Pancreas (tissue), 10 donors: Measurements from ENCODE around the gene COL15A1. TPM values are rescaled to one million over a fixed set of nuclear protein-coding genes. Genes with fewer than 3 reads are reported as not detected.

Experiments used
- ATAC-seq, 4 donors: fragments of 200-7000 bp; cut with Tn5 transposase; one replicate each; pipeline versions ENCODE4 v1.8.0 to v1.9.1; 2020; ENCODE audit warnings: mild to moderate bottlenecking in 4 of 4, moderate library complexity in 4 of 4
- DNase-seq, 6 donors: peaks; one replicate each; pipeline ENCODE4 v3.0.0-alpha.2; 2020
- FAIRE-seq: peaks from 2 replicates; lab custom pipeline; 2012; peaks lifted over from hg19 to GRCh38; lab: Jason Lieb, UNC
- H3K27ac ChIP-seq, 4 donors: fragments of 200-600 bp; sonication (generic); 1 replicate in 3 of 4; 2 replicates in 1 of 4; pipeline versions ENCODE4 v1.5.0 to v1.8.0; 2020
- H3K27me3 ChIP-seq, 4 donors: fragments of 200-600 bp; one replicate each; pipeline ENCODE4 v1.8.0; 2021
- H3K36me3 ChIP-seq, 3 donors: fragments of 200-600 bp; sonication (generic) in 1 of 3; one replicate each; pipeline versions ENCODE4 v1.5.0 to v1.8.0; 2020 to 2021
- H3K4me1 ChIP-seq, 3 donors: fragments of 200-600 bp; one replicate each; pipeline ENCODE4 v1.8.0; 2021
- H3K4me3 ChIP-seq, 4 donors: fragments of 200-600 bp; sonication (generic) in 2 of 4; one replicate each; pipeline versions ENCODE4 v1.5.0 to v1.8.0; 2020 to 2021
- H3K9me3 ChIP-seq, 4 donors: fragments of 200-600 bp; one replicate each; pipeline ENCODE4 v1.8.0; 2021
- WGBS, 2 donors: extraction: QIAGEN DNeasy Blood & Tissue Kit; methylation state at CpG; one replicate each; pipeline ENCODE4 v1.1.7; 2013; 5-methylcytosine and 5-hydroxymethylcytosine counted together
- intact Hi-C, 3 donors: fragments of 100-400 bp; cut with DNase I; formaldehyde crosslinking; loops; one replicate each; pipeline versions ENCODE4 v1.11.1 to v1.14.2; 2022
- polyA plus RNA-seq, 2 donors: library from polyadenylated mRNA; stranded (reverse); fragments of 200-250 nt; gene quantifications; one replicate each; pipeline ENCODE4 v1.2.3, GENCODE V29; 2013
- total RNA-seq, 6 donors: library from RNA; stranded (reverse); fragmentation: NEBNext Ultra II Directional in 4 of 6; extraction: Animal tissue kit (Norgen Biotek cat#: 25700) in 4 of 6; gene quantifications; one replicate each; pipeline versions ENCODE4 v1.2.1 to v1.2.4, GENCODE V29; 2021 to 2023
- TF ChIP-seq, protein P1 (sequence below), 4 donors: fragments of 200-600 bp; sonication (generic) in 3 of 4; IDR thresholded peaks; one replicate each; pipeline versions ENCODE4 v1.5.0 to v1.8.0; 2021; ENCODE audit warnings: antibody characterized with exemption in 4 of 4
- donor health status: healthy with polysubstance abuse.
- donor health status: DM: no; HTN: no; CAD: no; lungs with moderate emphysema.
- donor health status: DM: no; HTN: no; CAD: no.
- donor health status: control.
- donor health status: control.
- donor health status: Bipolar disorder and iron deficiency.
- donor health status: DM: yes; HTN: yes; CAD: no.
- donor health status: DM: no; HTN: no; CAD: no.
- donor health status: DM: no; HTN: no; CAD: no.
- donor health status: DM: yes; HTN: yes; CAD: no.

COL15A1 gene
- total and polyA plus RNA-seq, 8 donors, result 6.7 to 43.4 (median 10.4) TPM

DNA sequence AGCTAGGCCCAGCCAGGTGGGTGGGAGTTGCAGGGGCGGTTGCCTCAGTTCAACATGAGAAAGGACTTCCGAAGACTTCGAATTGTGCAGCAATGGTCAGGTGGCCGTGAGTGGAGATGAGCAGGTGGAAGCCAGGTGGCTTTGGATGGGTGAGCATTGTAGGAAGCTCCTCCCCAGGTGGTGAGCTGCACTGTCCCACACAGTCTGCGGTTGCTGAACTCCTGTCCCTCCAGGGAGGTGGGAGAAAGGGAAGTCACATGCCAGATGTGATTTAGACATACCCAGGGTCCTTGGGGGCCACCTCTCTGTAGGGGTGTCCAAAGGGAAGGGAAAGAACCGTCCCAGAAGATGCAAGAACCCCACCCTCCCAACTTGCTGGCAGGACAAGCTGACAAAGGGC is 30.4 kb downstream of the COL15A1 start:
- 86 to 95% methylated on average over 6 of the region's 6 CpGs for WGBS, 2 donors
- H3K27ac ChIP-seq, result no peak overlapping the region
- TF ChIP-seq, protein P1, sequence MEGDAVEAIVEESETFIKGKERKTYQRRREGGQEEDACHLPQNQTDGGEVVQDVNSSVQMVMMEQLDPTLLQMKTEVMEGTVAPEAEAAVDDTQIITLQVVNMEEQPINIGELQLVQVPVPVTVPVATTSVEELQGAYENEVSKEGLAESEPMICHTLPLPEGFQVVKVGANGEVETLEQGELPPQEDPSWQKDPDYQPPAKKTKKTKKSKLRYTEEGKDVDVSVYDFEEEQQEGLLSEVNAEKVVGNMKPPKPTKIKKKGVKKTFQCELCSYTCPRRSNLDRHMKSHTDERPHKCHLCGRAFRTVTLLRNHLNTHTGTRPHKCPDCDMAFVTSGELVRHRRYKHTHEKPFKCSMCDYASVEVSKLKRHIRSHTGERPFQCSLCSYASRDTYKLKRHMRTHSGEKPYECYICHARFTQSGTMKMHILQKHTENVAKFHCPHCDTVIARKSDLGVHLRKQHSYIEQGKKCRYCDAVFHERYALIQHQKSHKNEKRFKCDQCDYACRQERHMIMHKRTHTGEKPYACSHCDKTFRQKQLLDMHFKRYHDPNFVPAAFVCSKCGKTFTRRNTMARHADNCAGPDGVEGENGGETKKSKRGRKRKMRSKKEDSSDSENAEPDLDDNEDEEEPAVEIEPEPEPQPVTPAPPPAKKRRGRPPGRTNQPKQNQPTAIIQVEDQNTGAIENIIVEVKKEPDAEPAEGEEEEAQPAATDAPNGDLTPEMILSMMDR (IDR thresholded peaks at IDR 0.05), result no peak

DNA sequence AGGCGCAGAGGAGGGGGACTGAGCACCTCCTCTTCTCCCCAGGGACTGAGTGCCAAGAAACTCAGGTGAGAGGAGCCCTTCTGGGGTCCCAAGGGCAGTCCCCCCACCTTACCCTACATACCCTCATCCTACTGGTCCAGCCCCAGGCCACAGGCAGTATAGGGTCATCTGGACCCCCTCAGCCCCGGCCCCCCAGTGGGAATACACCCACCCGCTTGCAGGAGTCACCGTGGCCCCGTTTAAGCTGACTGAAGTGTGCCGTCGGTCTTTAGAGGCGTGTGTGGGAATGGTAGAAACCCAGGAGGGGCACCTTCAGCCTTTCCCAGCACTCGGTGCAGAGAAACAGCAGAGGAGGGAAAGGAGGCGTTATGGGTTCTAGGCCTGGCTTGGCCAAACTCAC is 30.8 kb downstream of the COL15A1 start:
- H3K27ac ChIP-seq, result peak overlapping the region in 1 of 4 donors; percentile 45
- DNase-seq (no peak), FAIRE-seq (no peak), ATAC-seq (peak; percentile 1 to 9 (median 6))
- intact Hi-C loops, result no loop called here
- no peaks in the 10 kb centered on the region for H3K27me3 ChIP-seq
- WGBS, 2 donors, result 38 to 41% methylated on average over 9 to 10 of the region's 10 CpGs
- H3K9me3 ChIP-seq, result no peaks in the 10 kb centered on the region
- peaks cover 20 to 25% (median 22%) of the 10 kb centered on the region in 3 donors for H3K4me1 ChIP-seq
- H3K4me3 ChIP-seq, result peak overlapping the region in 2 of 4 donors; percentile 28 to 31
- H3K36me3 ChIP-seq, result no peaks in the 10 kb centered on the region
- TF ChIP-seq, protein P1 (IDR thresholded peaks at IDR 0.05), result no peak

More for the DNA sequence above, 30.4 kb downstream of the COL15A1 start:
- ATAC-seq (no peak), DNase-seq (no peak), FAIRE-seq (no peak)
- H3K9me3 ChIP-seq, result no peaks in the 10 kb centered on the region
- no peaks in the 10 kb centered on the region for H3K27me3 ChIP-seq
- no peak overlapping the region for H3K4me3 ChIP-seq
- peaks cover 19 to 23% (median 20%) of the 10 kb centered on the region in 3 donors for H3K4me1 ChIP-seq
- intact Hi-C loops, result no loop called here
- no peaks in the 10 kb centered on the region for H3K36me3 ChIP-seq

DNA sequence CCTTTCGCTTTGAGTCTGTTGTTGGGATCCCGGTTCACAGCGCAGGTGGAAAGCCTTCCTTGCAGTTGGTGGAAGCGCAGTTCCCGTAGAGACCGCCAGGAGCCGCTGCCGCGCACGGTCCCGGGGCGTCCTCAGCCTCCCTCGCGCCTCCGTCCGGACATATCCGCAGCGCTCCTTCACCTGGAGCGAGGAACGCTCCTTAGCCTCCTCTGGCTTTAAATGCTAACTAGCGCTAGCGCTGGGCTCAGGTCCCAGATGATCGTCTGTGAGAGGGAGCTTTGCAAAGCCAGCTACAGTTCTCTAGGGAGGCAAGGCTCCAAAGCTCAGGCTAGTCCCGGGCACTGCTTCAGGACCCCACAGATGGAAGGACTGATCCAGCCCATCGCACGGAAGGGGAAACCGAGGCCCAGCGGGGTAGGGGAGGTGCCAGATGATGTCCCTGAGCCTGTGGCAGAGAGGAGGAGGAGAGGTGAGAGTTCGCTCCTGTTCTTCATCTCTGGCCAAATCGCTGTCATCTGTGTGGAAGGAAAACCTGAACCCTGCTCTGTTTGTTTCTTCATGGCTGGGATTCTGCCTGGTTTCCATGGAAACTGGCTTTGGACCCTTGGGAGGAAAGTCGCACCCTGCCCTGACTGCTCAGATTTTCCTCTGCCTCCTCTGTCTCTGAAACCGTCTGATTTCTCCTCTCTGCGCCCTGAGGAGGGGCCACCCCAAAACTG is 31.4 kb downstream of the COL15A1 start:
- FAIRE-seq, result no peak
- Histone ChIP-seq H3K27ac (peak overlapping the region in 3 of 4 donors; percentile 23 to 45 (median 42)), H3K4me1 (peaks cover 20 to 25% (median 22%) of the 10 kb centered on the region in 3 donors), H3K4me3 (peak overlapping the region in 3 of 4 donors; percentile 8 to 31 (median 28)), H3K27me3 (no peaks in the 10 kb centered on the region), H3K9me3 (no peaks in the 10 kb centered on the region), H3K36me3 (no peaks in the 10 kb centered on the region)
- peak; percentile 86 to 94 (median 90) for ATAC-seq
- intact Hi-C loops, result no loop called here
- 7 to 9% methylated on average over 33 of the region's 33 CpGs for WGBS, 2 donors
- TF ChIP-seq, protein P1 (IDR thresholded peaks at IDR 0.05), result peak; percentile 96 to 99 (median 98)
- peak; percentile 81 to 99 (median 92) for DNase-seq

DNA sequence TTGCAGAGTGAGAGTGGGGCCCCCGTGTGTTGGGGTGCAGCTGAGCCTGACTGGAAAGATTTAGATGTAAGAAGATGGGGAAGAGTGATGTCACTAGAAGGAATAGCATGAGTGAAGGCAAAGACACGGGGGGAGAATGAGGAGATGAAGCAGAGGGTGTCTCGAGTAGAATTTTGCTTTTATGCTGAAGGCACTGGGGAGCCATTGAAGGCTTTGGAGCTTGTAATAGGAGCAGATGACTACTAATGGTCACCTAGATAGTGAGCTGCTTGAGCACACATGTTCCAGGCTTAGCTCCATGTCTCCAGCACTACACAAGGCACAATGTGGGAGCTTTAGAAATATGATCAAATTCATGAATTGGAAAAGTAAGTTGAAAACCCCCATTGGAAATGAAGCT is 32.1 kb downstream of the COL15A1 start:
- H3K36me3 ChIP-seq, result no peaks in the 10 kb centered on the region
- H3K4me3 ChIP-seq, result peak overlapping the region in 1 of 4 donors; percentile 28
- TF ChIP-seq, protein P1 (IDR thresholded peaks at IDR 0.05), result no peak
- H3K27me3 ChIP-seq, result no peaks in the 10 kb centered on the region
- WGBS, 2 donors, result 70 to 87% methylated on average over 3 of the region's 3 CpGs
- no peaks in the 10 kb centered on the region for H3K9me3 ChIP-seq
- FAIRE-seq (no peak), ATAC-seq (no peak), DNase-seq (no peak)
- peaks cover 20 to 25% (median 22%) of the 10 kb centered on the region in 3 donors for H3K4me1 ChIP-seq
- peak overlapping the region in 1 of 4 donors; percentile 8 for H3K27ac ChIP-seq
- intact Hi-C loops, result no loop called here

DNA sequence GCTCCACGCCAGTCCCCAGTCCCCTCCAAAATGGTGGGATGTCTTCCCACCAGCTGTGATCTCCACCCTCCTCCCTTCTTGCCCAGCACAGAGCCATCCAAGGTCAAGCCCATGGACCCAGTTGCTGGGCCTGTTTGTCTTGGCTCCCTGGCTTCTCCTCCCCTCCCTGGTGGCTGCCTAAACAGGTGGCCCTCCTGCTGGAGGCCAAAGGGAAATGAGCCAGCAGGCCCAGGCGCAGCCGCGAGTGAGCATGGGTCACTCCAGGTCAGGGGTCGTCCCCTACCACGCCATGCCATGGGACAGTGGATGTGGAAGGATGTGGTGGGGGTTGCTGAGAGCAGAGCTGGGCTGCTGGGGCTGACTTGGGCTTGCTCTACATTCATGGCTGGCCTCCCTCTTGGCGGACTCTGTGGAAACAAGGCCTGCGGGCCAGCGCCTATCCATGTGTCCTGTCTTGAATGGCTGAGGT is 33.6 kb downstream of the COL15A1 start:
- ATAC-seq (peak; percentile 65 to 87 (median 74)), FAIRE-seq (no peak), DNase-seq (peak; percentile 73 to 91 (median 79))
- intact Hi-C loops, result no loop called here
- Histone ChIP-seq H3K9me3 (no peaks in the 10 kb centered on the region), H3K27ac (peak overlapping the region in 1 of 4 donors; percentile 8), H3K4me3 (no peak overlapping the region), H3K36me3 (no peaks in the 10 kb centered on the region), H3K27me3 (no peaks in the 10 kb centered on the region), H3K4me1 (peaks cover 20 to 25% (median 22%) of the 10 kb centered on the region in 3 donors)
- TF ChIP-seq, protein P1 (IDR thresholded peaks at IDR 0.05), result no peak
- 36 to 43% methylated on average over 9 of the region's 9 CpGs for WGBS, 2 donors
